Stimulated activated CD4-positive, alpha-beta T cell treated with anti-CD3 and anti-CD28 coated beads, Interleukin-2, amount 100 ng/mL, for 48 hours (primary cell): ENCODE measurements around the gene UTP25.
"Not testable (repeated sequence)": the region's sequence is repeated elsewhere in the genome, so short reads cannot be mapped to it uniquely, and the experiment has no call there.

ENCODE experiments used
- DNase-seq, 2 donors: peaks; one replicate each; pipeline ENCODE4 v3.0.0-alpha.2; 2020

Gene UTP25

GRCh38 chr1:209900734-209901133, 73.0 kb downstream of the UTP25 start:
- no peak for DNase-seq

- DNase-seq, result no peak
Observed at GRCh38 chr1:209901211-209901610, 73.4 kb downstream of the UTP25 start.

- DNase-seq, result not testable (repeated sequence)
Observed at GRCh38 chr1:209904774-209905173, 77.0 kb downstream of the UTP25 start.
